ENCODE data around the gene PGAM5. TPM values are rescaled to one million over a fixed set of nuclear protein-coding genes. Genes with fewer than 3 reads are reported as not detected.

PGAM5 gene
- total RNA-seq, 1 donor from 2014 or later: 42.7 TPM

- no peak for DNase-seq (ENCODE audit: low read depth)
Observed at GRCh38 chr12:132719141-132719953, 8.7 kb downstream of the PGAM5 start.

GRCh38 chr12:132719954-132720324 is 9.3 kb downstream of the PGAM5 start:
- DNase-seq (ENCODE audit: low read depth): no peak

DNA sequence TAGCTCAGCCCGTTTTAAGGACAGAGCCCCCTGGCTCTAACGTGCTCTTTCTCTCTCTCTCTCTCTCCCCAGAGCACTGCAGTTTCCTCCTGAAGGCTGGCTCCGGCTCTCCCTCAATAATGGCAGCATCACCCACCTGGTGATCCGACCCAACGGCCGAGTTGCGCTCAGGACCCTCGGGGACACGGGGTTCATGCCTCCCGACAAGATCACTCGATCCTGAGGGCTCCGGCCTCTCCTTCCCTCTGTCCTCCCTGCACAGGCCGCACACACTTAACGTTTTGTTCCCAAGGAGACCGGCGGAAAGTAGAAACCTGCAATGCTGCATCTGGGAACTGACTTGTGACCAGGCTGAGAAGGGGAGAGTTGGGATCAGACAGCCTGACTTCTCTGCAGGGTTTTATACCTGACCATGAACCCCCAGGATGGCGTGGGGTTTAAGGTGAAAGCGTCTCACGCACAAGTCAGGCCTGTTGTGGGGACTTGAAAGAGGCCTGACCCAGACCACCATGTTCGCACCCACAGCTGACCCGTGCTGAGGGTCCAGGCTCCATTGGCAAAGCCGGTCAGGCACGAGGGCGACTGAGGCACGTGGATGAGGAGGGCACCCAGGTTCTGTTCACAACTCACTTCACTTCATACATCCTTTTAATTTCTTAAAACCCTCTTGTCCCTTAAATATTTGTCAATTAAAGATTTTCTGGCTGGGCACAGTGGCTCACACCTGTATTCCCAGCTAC is 10.1 kb downstream of the PGAM5 start:
- no peak for DNase-seq (ENCODE audit: low read depth)

DNA sequence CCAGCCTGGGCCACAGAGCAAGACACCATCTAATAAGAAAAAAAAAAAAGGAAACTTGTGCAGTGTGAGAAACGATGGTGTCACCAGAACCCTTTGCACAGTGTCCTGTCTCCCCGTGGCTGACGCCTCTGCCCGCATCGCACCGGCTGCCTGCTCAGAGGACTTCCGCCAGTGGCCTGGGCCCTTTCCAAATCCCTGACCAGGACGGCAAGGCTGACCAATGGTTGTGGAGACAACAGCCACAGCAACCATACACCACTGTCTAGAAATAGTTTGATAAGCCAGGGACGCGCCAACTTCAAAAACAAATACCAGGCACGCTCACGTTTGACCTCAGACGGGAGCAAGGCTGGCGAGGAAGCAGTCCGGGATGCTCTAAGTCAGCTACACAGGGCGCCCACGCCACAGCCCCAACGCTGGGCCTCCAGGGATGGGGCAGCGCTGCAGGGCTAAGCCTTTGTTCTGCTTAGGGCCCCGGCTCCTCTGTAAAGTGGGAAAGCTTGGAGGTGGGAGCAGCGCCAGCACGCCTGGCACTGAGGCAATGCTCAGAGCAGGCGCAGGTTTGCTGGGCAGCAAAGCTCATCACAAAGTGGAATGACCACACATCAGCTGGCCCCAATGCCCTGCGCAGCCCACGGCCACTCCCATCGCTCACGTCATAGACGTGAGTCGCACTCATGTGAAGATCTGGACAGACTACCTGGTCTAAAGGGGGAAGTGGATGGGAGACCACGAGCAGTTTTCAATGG is 12.5 kb downstream of the PGAM5 start:
- peak; percentile 37 for DNase-seq (ENCODE audit: low read depth)

GRCh38 chr12:132723764-132724140 is 13.1 kb downstream of the PGAM5 start:
- no peak for DNase-seq (ENCODE audit: low read depth)

GRCh38 chr12:132724506-132725241 is 14.0 kb downstream of the PGAM5 start:
- DNase-seq (ENCODE audit: low read depth): peak; percentile 9

GRCh38 chr12:132726386-132726785 is 15.7 kb downstream of the PGAM5 start:
- DNase-seq (ENCODE audit: low read depth): no peak

- no peak for DNase-seq (ENCODE audit: low read depth)
Observed at GRCh38 chr12:132727091-132727794, 16.6 kb downstream of the PGAM5 start.

GRCh38 chr12:132728502-132728901 is 17.9 kb downstream of the PGAM5 start:
- no peak for DNase-seq (ENCODE audit: low read depth)

- no peak for DNase-seq (ENCODE audit: low read depth)
Observed at GRCh38 chr12:132729541-132730320, 19.1 kb downstream of the PGAM5 start.

DNA sequence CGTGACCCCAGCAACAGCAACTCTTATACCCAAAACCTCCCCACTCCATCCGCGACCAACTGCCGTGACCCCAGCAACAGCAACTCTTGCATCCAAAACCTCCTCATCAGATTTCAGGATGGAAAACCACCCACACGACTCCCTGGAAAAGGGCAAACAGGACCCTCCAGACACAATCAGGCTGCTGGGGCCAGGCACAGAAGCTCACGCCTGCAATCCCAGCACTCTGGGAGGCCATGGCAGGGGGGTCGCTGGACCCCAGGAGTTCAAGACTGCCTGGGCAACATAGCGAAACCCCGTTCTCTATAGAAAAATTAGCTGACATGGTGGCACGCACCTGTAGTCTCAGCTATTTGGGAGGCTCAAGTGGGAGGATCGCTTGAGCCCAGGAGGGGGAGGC is 19.7 kb downstream of the PGAM5 start:
- DNase-seq (ENCODE audit: low read depth): no peak

DNA sequence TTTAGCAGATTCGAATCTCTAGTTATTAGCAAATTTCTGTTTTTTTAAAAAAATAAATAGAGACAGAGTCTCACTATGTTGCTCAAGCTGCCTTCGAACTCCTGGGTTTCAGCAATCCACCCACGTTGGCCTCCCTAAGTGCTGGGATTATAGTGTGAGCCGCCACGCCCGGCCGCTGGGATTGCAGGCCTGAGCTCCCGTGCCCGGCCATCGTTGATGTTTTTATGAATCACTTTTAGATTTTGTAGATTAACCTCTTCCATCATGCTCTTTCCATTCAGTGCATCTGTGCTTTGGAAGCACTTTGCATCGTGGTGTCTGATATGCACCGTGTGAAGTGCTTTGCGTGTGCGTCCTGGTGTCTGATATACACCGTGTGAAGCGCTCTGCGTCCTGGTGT is 20.9 kb downstream of the PGAM5 start:
- DNase-seq (ENCODE audit: low read depth): no peak

- no peak for DNase-seq (ENCODE audit: low read depth)
Observed at GRCh38 chr12:132734206-132734605, 23.6 kb downstream of the PGAM5 start.

- DNase-seq (ENCODE audit: low read depth): no peak
Observed at GRCh38 chr12:132735496-132735895, 24.9 kb downstream of the PGAM5 start.

DNA sequence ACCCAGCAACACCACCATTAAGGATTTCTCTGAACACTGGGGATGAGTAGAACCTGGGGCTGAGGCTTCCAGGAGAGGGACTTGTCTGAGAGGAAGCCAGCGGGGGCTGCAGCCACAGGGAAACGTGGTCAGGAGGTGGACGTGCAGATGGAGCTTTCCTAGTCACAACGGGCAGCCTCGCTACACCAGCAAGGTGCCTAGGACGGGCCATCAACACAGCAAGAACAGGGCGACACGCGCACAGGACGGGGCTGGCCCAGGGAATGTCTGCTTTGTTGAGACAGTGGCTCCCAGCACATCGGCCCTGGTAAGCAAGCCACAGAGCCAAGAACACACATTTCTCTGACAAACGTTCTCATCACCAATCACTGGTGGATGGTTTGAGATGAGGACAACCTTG is 25.7 kb downstream of the PGAM5 start:
- no peak for DNase-seq (ENCODE audit: low read depth)

- no peak for DNase-seq (ENCODE audit: low read depth)
Observed at GRCh38 chr12:132736913-132737312, 26.3 kb downstream of the PGAM5 start.

DNA sequence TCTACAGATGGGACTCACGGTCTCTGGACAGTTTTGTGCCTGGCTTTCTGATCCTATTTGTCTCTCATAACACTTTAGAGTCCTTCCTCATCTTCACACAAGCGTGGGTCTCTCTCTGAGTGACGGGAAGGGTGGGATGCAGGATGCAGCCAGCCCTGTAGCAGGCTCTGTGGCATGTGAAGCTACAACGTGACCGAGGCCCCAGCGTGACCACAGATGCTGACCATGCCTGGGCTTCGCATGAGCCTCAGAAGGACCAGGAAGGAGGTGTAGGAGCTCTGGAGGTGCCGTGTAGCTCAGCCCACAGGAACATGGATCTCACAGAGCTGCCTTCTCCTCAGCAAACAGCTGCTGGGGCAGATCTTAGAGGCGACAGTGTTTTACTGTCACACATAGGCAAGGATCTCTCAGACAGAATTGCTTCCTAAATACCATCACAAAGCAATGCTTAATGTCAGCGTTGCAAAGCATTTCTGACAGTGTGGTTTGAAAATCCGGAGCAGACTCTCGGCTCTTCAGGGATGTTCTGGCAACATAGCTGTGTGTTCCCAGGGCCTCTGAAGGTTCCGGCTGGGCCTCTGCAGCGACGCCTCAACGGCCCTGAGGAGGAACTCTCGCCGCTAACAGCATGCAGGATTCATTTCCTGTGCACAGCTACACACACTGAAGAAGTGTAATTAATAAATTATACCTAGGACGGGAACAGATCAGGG is 29.1 kb downstream of the PGAM5 start:
- DNase-seq (ENCODE audit: low read depth): no peak

GRCh38 chr12:132740313-132740646 is 29.6 kb downstream of the PGAM5 start:
- DNase-seq (ENCODE audit: low read depth): no peak

DNA sequence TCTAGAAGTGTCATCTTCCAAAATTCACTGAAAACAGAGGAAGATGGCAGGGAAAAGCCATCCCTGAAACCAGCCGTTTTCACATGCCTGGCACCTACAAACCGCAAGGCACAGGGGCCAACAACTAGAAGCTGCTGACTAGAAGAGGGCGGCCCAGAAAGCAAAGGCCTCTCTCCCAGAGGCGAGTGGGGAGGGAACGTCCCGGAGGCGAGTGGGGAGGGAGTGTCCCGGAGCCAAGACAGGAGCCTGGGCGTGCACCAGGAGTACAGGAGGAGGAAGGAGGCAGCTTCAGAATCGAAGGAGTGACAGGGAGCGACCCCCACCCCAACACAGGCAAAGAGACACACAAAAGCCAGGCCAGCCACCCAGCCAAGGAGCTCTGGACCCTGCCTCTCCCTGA is 30.0 kb downstream of the PGAM5 start:
- no peak for DNase-seq (ENCODE audit: low read depth)

Measured in myocyte (in vitro differentiated cells).